ENCODE data around the gene NIT2.

The NIT2 gene

DNA sequence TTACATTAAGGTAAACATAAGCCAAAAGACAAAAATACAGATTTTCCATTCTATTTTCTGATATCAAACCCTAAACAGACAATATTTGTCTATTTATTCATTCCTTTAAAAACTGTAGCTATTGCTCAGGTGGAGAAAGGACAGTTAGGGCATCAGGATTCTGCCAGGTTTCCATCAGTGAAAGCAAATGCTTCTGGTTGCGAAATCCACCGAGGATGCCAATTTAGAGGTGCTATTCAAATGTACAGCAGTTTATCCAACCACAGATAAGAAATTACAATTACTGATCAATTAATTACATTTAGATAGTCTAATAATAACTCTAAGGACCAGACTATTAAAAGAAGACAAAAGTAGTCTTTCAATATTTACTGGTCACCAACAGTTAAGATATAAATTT lies 62.4 kb downstream of the NIT2 start:
- no peak for DNase-seq (ENCODE audit: low read depth)

GRCh38 chr3:100399341-100400071 lies 64.9 kb downstream of the NIT2 start:
- no peak for DNase-seq (ENCODE audit: low read depth)

GRCh38 chr3:100400419-100400779 lies 65.8 kb downstream of the NIT2 start:
- DNase-seq (ENCODE audit: low read depth) = peak; percentile 12

DNA sequence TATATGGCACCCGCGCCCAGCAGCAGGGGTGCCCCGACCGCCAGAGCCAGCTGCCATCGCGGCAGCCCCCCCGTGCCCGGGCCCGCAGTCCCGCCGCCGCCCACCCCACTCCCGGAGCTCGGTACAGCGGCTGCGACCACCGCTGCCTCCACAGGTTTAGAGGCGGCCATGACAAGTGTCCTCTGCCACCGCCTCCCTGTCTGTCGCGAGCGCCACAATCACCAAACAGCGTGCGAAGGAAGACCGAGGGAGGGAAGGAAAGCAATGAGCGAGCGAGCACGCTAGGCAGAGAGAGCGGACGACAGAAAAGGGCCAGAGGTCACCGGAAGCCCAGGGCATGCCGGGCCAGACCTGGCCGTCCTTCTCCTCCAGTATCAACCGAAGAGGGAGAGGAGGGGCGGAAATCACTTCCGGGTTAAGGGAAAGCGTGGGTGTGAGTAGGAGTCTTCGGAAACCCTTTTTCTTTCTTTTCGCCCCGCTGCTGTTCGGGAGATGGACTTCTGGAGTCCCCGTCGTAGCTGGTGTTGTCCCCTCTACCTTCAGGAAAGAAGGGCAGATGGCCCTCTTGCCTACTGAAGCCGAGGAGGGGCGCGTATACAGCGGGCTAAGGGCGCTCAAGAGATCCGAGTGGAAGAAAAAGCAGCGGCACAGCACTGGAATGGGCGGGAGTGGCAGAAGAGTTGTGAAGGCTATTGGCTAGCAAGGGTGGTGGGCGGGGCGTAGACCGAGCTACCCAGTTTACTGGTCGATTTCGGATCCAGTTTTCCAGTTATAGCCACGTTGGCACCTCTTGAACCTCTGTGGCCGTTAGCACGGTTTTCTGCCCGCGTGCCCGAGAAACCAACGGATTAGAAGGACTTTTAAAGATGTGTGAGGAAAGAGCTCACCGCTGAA lies 66.5 kb downstream of the NIT2 start, which contains the start of the genes LNP1 and TOMM70:
Gene LNP1, plus strand, starts transcription at position 760 of the 894 bp plus-strand sequence. CDS start 28,191 bp downstream, outside the sequence.
Gene TOMM70, minus strand, starts transcription at position 310 of the 894 bp plus-strand sequence. Its CDS starts 140 bp downstream, at position 170.
- peak; percentile 89 for DNase-seq (ENCODE audit: low read depth)

DNA sequence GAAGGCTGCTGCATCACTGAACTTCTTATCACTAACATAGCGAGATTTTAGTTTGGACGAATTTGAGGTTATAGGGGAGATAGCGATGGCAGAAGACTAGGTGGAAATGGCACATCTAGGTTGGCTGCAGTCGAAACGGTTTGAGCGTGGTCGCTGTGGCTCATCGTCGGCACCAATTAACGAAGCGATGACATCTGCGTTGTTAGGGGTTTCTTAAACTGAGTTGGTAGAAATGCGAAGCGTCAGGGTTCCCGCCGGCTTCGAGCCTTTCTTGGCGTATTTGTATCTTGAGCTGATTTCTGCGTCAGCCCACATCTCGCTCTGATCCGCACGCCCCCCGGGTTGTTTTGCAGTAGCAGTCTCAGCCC lies 67.1 kb downstream of the NIT2 start:
- peak; percentile 44 for DNase-seq (ENCODE audit: low read depth)

- DNase-seq (ENCODE audit: low read depth) = no peak
Measured at GRCh38 chr3:100402256-100402655, 67.7 kb downstream of the NIT2 start.

DNA sequence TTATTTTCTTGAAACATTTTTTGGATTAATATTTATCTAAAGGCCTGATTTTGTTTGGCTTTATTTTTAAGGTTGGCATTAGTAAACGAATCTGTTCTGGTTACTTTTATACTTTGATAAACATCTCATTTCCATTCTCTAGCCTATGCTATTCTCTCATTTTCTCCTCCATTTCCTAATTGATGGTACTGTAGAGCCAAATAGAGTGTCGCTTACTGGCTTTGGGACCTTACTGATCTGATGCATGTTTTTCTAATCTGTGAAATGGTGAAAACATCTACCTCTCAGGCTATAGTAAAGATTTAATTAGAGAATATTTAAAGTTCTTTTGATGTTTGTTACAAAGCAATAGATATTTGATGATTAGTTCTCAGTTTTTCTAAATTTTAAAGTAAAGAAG lies 68.3 kb downstream of the NIT2 start:
- no peak for DNase-seq (ENCODE audit: low read depth)

- no peak for DNase-seq (ENCODE audit: low read depth)
Measured at GRCh38 chr3:100403362-100404249, 69.0 kb downstream of the NIT2 start.

GRCh38 chr3:100404250-100404548 lies 69.6 kb downstream of the NIT2 start:
- DNase-seq (ENCODE audit: low read depth) = no peak

GRCh38 chr3:100407164-100407563 lies 72.6 kb downstream of the NIT2 start:
- no peak for DNase-seq (ENCODE audit: low read depth)

GRCh38 chr3:100407977-100408532 lies 73.5 kb downstream of the NIT2 start:
- no peak for DNase-seq (ENCODE audit: low read depth)

Measured in T-helper 22 cell (primary cell).